ENCODE measurements around the gene GNG4.
"Not testable (repeated sequence)": the region's sequence is repeated elsewhere in the genome, so short reads cannot be mapped to it uniquely, and the experiment has no call there.

The GNG4 gene

DNA sequence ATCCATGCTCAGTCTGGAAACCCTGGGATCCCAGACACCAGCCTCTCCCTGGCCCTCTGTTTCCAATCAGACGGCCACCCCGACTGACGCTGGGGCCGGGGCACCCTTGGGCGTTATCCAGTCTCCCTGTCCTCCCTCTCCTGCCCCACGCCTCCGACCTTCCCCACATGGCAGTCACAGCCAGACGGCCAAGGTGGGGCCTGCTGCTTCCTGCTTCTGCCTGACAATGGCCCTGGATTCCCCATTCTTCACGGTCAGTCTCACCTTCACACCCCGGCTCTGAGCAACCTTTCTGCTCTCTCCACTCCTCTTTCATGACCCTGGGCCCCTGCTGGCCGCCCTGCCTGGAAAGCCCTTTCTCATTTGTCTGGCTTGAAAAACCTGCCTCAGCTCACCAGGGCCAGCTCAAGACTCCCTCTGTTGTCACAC is 6.6 kb downstream of the GNG4 start:
- Histone ChIP-seq H3K36me3 (replicated peaks) (no peaks in the 10 kb centered on the region), H3K4me3 (ENCODE audit: low read depth, low read length) (no peak overlapping the region), H3K27me3 (replicated peaks) (no peaks in the 10 kb centered on the region), H3K27ac (no peak overlapping the region)
- TF ChIP-seq, protein P1, sequence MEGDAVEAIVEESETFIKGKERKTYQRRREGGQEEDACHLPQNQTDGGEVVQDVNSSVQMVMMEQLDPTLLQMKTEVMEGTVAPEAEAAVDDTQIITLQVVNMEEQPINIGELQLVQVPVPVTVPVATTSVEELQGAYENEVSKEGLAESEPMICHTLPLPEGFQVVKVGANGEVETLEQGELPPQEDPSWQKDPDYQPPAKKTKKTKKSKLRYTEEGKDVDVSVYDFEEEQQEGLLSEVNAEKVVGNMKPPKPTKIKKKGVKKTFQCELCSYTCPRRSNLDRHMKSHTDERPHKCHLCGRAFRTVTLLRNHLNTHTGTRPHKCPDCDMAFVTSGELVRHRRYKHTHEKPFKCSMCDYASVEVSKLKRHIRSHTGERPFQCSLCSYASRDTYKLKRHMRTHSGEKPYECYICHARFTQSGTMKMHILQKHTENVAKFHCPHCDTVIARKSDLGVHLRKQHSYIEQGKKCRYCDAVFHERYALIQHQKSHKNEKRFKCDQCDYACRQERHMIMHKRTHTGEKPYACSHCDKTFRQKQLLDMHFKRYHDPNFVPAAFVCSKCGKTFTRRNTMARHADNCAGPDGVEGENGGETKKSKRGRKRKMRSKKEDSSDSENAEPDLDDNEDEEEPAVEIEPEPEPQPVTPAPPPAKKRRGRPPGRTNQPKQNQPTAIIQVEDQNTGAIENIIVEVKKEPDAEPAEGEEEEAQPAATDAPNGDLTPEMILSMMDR (IDR thresholded peaks at IDR 0.05; ENCODE audit: low read depth, low read length, missing control alignments) = no peak
- in situ Hi-C loops (cut with HindIII; ENCODE audit: low pct_ligation_motif_present, low sequenced_read_pairs) = no loop called here
- no peak for DNase-seq

DNA sequence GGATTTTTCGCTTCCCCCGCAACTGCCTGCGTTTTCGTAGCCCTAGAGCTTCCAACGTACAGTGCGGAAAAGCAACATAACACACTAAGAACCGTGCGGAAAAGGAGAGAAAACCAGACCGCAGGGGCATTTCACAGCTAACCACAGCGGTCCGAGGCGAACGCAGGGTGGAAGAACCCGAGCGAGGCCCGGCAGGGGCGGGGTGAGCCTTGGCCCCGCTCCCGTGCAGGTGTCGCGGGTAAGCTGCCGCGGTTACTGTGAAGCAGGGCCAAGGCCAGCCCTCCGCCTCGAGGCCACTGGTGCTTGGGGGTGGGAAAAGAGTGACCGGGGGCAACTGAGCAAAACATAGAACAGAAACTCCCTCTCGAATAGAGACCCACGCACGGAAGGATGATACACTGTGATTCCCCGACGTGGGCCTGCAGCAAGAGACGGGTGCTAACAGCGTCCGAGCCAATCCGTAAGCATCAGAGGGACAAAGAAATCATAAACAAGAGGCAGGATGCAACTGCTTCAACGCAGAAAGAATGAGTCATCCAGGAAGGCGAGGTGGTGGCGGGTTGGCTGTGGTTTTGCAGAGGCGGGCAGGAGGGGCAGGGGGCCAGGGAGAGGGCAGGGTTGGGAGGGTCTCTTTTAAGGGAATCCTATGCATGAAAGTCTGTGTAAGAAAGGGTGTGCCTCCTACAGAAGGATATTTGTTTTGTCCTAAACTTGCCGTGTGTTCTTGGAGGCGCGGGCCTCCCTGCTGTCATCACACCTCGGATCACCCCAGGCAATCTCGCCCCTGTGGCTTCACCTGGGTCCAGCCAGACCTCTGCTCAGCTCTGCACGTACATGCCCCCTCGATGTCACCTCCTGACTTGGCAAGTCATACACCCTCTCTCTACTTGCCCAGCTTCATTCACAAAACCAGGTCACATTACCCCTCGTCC is 7.3 kb downstream of the GNG4 start:
- Histone ChIP-seq H3K36me3 (replicated peaks) (no peaks in the 10 kb centered on the region), H3K27me3 (replicated peaks) (no peaks in the 10 kb centered on the region), H3K4me3 (ENCODE audit: low read depth, low read length) (peak overlapping the region; percentile 12), H3K27ac (no peak overlapping the region)
- in situ Hi-C loops (cut with HindIII; ENCODE audit: low pct_ligation_motif_present, low sequenced_read_pairs) = no loop called here
- DNase-seq = peak; percentile 61
- TF ChIP-seq, protein P1 (IDR thresholded peaks at IDR 0.05; ENCODE audit: low read depth, low read length, missing control alignments) = no peak

GRCh38 chr1:235640580-235640979 is 9.0 kb downstream of the GNG4 start:
- TF ChIP-seq, protein P1 (IDR thresholded peaks at IDR 0.05; ENCODE audit: low read depth, low read length, missing control alignments) = no peak
- in situ Hi-C loops (cut with HindIII; ENCODE audit: low pct_ligation_motif_present, low sequenced_read_pairs) = no loop called here
- no peaks in the 10 kb centered on the region for H3K27me3 ChIP-seq (replicated peaks)

DNA sequence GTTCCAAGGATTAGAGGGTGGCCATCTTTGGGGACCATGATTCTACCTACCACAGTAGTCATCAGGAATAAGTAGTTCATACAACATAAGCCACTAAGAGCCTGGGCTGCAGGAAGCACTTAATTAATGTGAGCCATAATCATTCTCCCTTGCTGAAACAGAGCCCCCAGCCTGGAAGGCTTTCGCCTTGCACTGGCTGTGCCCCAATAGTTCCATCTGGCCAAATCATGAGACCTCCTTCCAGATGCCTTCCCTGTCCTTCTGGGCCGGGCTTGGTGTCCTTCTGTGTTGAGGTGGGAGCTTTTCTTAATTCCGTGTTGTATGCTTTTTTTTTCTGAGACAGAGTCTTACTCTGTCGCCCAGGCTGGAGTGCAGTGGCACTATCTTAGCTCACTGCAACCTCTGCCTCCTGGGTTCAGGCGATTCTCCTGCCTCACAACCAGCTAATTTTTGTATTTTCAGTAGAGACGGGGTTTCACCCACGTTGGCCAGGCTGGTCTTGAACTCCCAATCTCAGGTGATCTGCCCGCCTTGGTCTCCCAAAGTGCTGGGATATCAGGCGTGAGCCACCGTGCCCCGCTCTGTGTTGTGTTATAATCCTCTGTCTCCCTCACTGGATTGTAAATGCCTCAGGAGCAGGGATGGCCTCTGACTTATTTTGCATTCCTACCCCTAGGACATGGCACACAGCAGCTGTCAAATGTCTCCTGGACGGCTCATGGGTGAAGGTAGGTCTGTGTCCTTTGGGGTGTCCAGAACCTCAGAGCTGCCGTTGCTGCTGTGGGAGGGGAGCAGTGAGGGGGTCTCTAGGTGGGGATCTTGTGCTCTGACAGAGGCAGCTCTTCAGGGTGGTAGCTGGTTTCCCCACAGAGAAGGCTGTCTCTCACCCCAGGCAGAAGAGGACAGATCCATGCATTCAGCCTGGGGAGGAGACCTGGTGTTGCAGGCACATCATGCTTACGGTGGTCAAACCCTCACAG is 10.1 kb downstream of the GNG4 start:
- DNase-seq = no peak
- TF ChIP-seq, protein P1 (IDR thresholded peaks at IDR 0.05; ENCODE audit: low read depth, low read length, missing control alignments) = no peak
- no peaks in the 10 kb centered on the region for H3K36me3 ChIP-seq (replicated peaks)
- H3K4me3 ChIP-seq (ENCODE audit: low read depth, low read length) = no peak overlapping the region
- in situ Hi-C loops (cut with HindIII; ENCODE audit: low pct_ligation_motif_present, low sequenced_read_pairs) = no loop called here
- H3K27ac ChIP-seq = no peak overlapping the region
- H3K27me3 ChIP-seq (replicated peaks) = no peaks in the 10 kb centered on the region

More at GRCh38 chr1:235640580-235640979, 9.0 kb downstream of the GNG4 start:
- Histone ChIP-seq H3K4me3 (ENCODE audit: low read depth, low read length) (no peak overlapping the region), H3K27ac (no peak overlapping the region), H3K36me3 (replicated peaks) (no peaks in the 10 kb centered on the region)
- DNase-seq = no peak

GRCh38 chr1:235638612-235639011 is 11.0 kb downstream of the GNG4 start:
- H3K27me3 ChIP-seq (replicated peaks); H3K27ac ChIP-seq; DNase-seq; H3K4me3 ChIP-seq (ENCODE audit: low read depth, low read length); H3K36me3 ChIP-seq (replicated peaks); in situ Hi-C loops (cut with HindIII; ENCODE audit: low pct_ligation_motif_present, low sequenced_read_pairs): not testable (repeated sequence)
